WTC11 (cell line): Measurements from ENCODE around the gene NCOA3. TPM values are rescaled to one million over a fixed set of nuclear protein-coding genes. Genes with fewer than 3 reads are reported as not detected.

ENCODE experiments used
- ATAC-seq: fragments of 200-7000 bp; cut with Tn5 transposase; 2 replicates; pipeline ENCODE4 v1.10.0; 2021; ENCODE audit warnings: mild to moderate bottlenecking, moderate library complexity
- CTCF ChIA-PET: fragments of 300-600 bp; sonication (Branson Sonifier 250); formaldehyde crosslinking; loops from one replicate; lab custom pipeline; 2021; ENCODE audit warnings: antibody characterized with exemption; lab: Charles Lee
- POLR2A ChIA-PET: fragments of 350-600 bp; sonication (Branson Sonifier 250); formaldehyde crosslinking; loops from one replicate; lab custom pipeline; 2021; ENCODE audit warnings: antibody characterized with exemption; lab: Charles Lee
- DNase-seq: peaks from one replicate; pipeline ENCODE4 v3.0.0; 2021; ENCODE audit warnings: low spot score
- H3K27ac Mint-ChIP-seq: 2 replicates; pipeline ENCODE4 v1.8.0; 2021; ENCODE audit warnings: mixed read lengths
- H3K27me3 Mint-ChIP-seq: 2 replicates; pipeline ENCODE4 v1.8.0; 2021; ENCODE audit warnings: low read depth, mild to moderate bottlenecking, moderate library complexity, mixed read lengths
- H3K36me3 Mint-ChIP-seq: 2 replicates; pipeline ENCODE4 v1.8.0; 2021; ENCODE audit warnings: mixed read lengths
- H3K4me1 Mint-ChIP-seq: 2 replicates; pipeline ENCODE4 v1.8.0; 2022; ENCODE audit warnings: mixed read lengths
- H3K4me3 Mint-ChIP-seq: 2 replicates; pipeline ENCODE4 v1.8.0; 2021; ENCODE audit warnings: mild to moderate bottlenecking, moderate library complexity, mixed read lengths
- H3K9me3 Mint-ChIP-seq: 2 replicates; pipeline ENCODE4 v1.8.0; 2021; ENCODE audit warnings: mixed read lengths
- AR ChIP-seq: fragments of 250-450 bp; sonication (Bioruptor Pico); IDR thresholded peaks from 2 replicates; pipeline ENCODE4 v1.9.0; 2021; ENCODE audit warnings: mild to moderate bottlenecking
- ATF2 ChIP-seq: sonication (generic); formaldehyde crosslinking; IDR thresholded peaks from 2 replicates; pipeline ENCODE4 v1.8.1; 2022; ENCODE audit warnings: low read depth, missing genetic modification reagents, borderline replicate concordance
- CDX4 ChIP-seq: fragments of 250-450 bp; sonication (Bioruptor Pico); IDR thresholded peaks from 2 replicates; pipeline ENCODE4 v1.9.0; 2021; ENCODE audit warnings: moderate library complexity, mild to moderate bottlenecking, inconsistent platforms, borderline replicate concordance
- ELF4 ChIP-seq: sonication (generic); formaldehyde crosslinking; IDR thresholded peaks from 2 replicates; pipeline ENCODE4 v1.8.1; 2022; ENCODE audit warnings: low read depth, mild to moderate bottlenecking, moderate library complexity, missing genetic modification reagents
- HMGA2 ChIP-seq: fragments of 250-450 bp; sonication (Bioruptor Pico); IDR thresholded peaks from 2 replicates; pipeline ENCODE4 v1.4.0; 2021; ENCODE audit warnings: mild to moderate bottlenecking, moderate library complexity
- IRF2 ChIP-seq: sonication (generic); formaldehyde crosslinking; IDR thresholded peaks from 2 replicates; pipeline ENCODE4 v1.8.0; 2022; ENCODE audit warnings: low read depth, missing genetic modification reagents, borderline replicate concordance
- MLX ChIP-seq: sonication (generic); formaldehyde crosslinking; IDR thresholded peaks from 2 replicates; pipeline ENCODE4 v1.8.1; 2023; ENCODE audit warnings: mild to moderate bottlenecking, missing genetic modification reagents, moderate library complexity
- MYBL2 ChIP-seq: sonication (generic); formaldehyde crosslinking; IDR thresholded peaks from 2 replicates; pipeline ENCODE4 v1.8.1; 2023; ENCODE audit warnings: mild to moderate bottlenecking, moderate library complexity, missing genetic modification reagents
- NR3C1 ChIP-seq: sonication (generic); formaldehyde crosslinking; conservative IDR thresholded peaks from 2 replicates; pipeline ENCODE4 v1.8.1; 2023; ENCODE audit warnings: low read depth, mild to moderate bottlenecking, missing genetic modification reagents
- SMAD4 ChIP-seq: sonication (generic); formaldehyde crosslinking; IDR thresholded peaks from 2 replicates; pipeline ENCODE4 v1.8.0; 2022; ENCODE audit warnings: mild to moderate bottlenecking, missing genetic modification reagents
- SP1 ChIP-seq: sonication (generic); formaldehyde crosslinking; conservative IDR thresholded peaks from 2 replicates; pipeline ENCODE4 v1.8.1; 2022; ENCODE audit warnings: missing genetic modification reagents
- TP53 ChIP-seq: sonication (generic); formaldehyde crosslinking; IDR thresholded peaks from 2 replicates; pipeline ENCODE4 v1.8.1; 2023; ENCODE audit warnings: mild to moderate bottlenecking, missing genetic modification reagents
- ZBTB21 ChIP-seq: sonication (generic); formaldehyde crosslinking; IDR thresholded peaks from 2 replicates; pipeline ENCODE4 v1.8.1; 2023; ENCODE audit warnings: mild to moderate bottlenecking, missing genetic modification reagents, borderline replicate concordance
- ZBTB43 ChIP-seq: sonication (generic); formaldehyde crosslinking; IDR thresholded peaks from 2 replicates; pipeline ENCODE4 v1.8.1; 2023; ENCODE audit warnings: mild to moderate bottlenecking, missing genetic modification reagents
- ZMAT4 ChIP-seq: fragments of 250-450 bp; sonication (Bioruptor Pico); IDR thresholded peaks from 2 replicates; pipeline ENCODE4 v1.9.0; 2021; ENCODE audit warnings: mild to moderate bottlenecking
- ZNF138 ChIP-seq: sonication (generic); formaldehyde crosslinking; conservative IDR thresholded peaks from 2 replicates; pipeline ENCODE4 v1.8.1; 2022; ENCODE audit warnings: mild to moderate bottlenecking, moderate library complexity, missing genetic modification reagents
- ZNF263 ChIP-seq: sonication (generic); formaldehyde crosslinking; IDR thresholded peaks from 2 replicates; pipeline ENCODE4 v1.8.1; 2022; ENCODE audit warnings: low read depth, mild to moderate bottlenecking, moderate library complexity, missing genetic modification reagents
- total RNA-seq: library from RNA; stranded (reverse); gene quantifications from 3 replicates; pipeline ENCODE4 v1.2.3, GENCODE V29; 2021

The NCOA3 gene
- total RNA-seq, 1 experiment from 2014 or later, result 25.2 TPM

GRCh38 chr20:47659904-47660601 is 158.4 kb downstream of the NCOA3 start (continued):
- TF ChIP-seq ELF4 (CRISPR knock-in tag) (no peak), IRF2 (CRISPR knock-in tag) (no peak), CDX4 (no peak), ATF2 (CRISPR knock-in tag) (no peak), SP1 (no peak), AR (CRISPR knock-in tag) (no peak)

- H3K4me1 Mint-ChIP-seq, result peaks cover 23% of the 10 kb centered on the region
- no peak for ATAC-seq
- TF ChIP-seq HMGA2 (CRISPR knock-in tag) (no peak), ZBTB21 (CRISPR knock-in tag) (no peak), ZNF263 (CRISPR knock-in tag) (no peak), ZBTB43 (CRISPR knock-in tag) (no peak), ZNF138 (no peak), MYBL2 (CRISPR knock-in tag) (no peak), ZMAT4 (CRISPR knock-in tag) (no peak), MLX (CRISPR knock-in tag) (no peak), TP53 (CRISPR knock-in tag) (no peak), NR3C1 (CRISPR knock-in tag) (no peak), SMAD4 (CRISPR knock-in tag) (no peak)
- TF ChIP-seq, all 79 proteins: peak for 0
- H3K36me3 Mint-ChIP-seq, result 0 out of 2 replicates have a peak, but pooled peaks cover 5% of the 10 kb centered on the region
- H3K27me3 Mint-ChIP-seq, result no peaks in the 10 kb centered on the region
- ChIA-PET CTCF (interaction anchor here (0.6 to 1.1 kb wide), 2 partner anchors 99 to 195 kb away, joined by 3 to 4 read pairs; no protein-coding TSS in a partner anchor), POLR2A (no interaction called here)
- no peaks in the 10 kb centered on the region for H3K9me3 Mint-ChIP-seq
- DNase-seq, result no peak
- H3K4me3 Mint-ChIP-seq, result no peak overlapping the region
- peak overlapping the region; percentile 22 for H3K27ac Mint-ChIP-seq
These were observed 158.9 kb downstream of the NCOA3 start for GRCh38 chr20:47660602-47660905.
